Motor neuron (in vitro differentiated cells): ENCODE results near the gene PAX5. TPM values are rescaled to one million over a fixed set of nuclear protein-coding genes. Genes with fewer than 3 reads are reported as not detected.
A peak's percentile ranks its signal among the peaks of the same experiment; 100 is the strongest.

Experiments
- ATAC-seq, 8 experiments: fragments of 200-7000 bp; cut with Tn5 transposase; replicated peaks in 6 of 8; 2 replicates each; pipeline ENCODE4 v1.8.0; 2021; ENCODE audit warnings: mild to moderate bottlenecking in 8 of 8, moderate library complexity in 8 of 8
- H3K27ac ChIP-seq, 2 donors: fragments of 250-450 bp; sonication (Bioruptor Pico); 2 replicates each; pipeline ENCODE4 v1.9.0; 2021; ENCODE audit warnings: antibody characterized with exemption in 2 of 2, mild to moderate bottlenecking in 2 of 2, moderate library complexity in 1 of 2
- H3K4me1 ChIP-seq, 2 donors: fragments of 250-450 bp; sonication (Bioruptor Pico); replicated peaks in 1 of 2; 2 replicates each; pipeline ENCODE4 v1.6.1; 2021; ENCODE audit warnings: antibody characterized with exemption in 2 of 2, mild to moderate bottlenecking in 2 of 2, moderate library complexity in 1 of 2
- H3K4me3 ChIP-seq, 5 donors: fragments of 250-450 bp; sonication (Bioruptor Pico); 2 replicates each; pipeline ENCODE4 v1.9.0; 2021; ENCODE audit warnings: antibody characterized with exemption in 5 of 5, mild to moderate bottlenecking in 5 of 5, moderate library complexity in 4 of 5
- WGBS, 10 experiments: fragments of 450-650 bp; shearing (Covaris generic); methylation state at CpG; one replicate each; pipeline ENCODE4 v1.0.0; 2022; 5-methylcytosine and 5-hydroxymethylcytosine counted together
- in situ Hi-C, 9 experiments: fragments of 400-800 bp; cut with MboI; loops; one replicate each; pipeline ENCODE4 v1.15.0; 2021; ENCODE audit warnings: low sequenced_read_pairs in 9 of 9, low pct_unique_long_range_greater_than_20kb in 2 of 9; ENCODE audit not compliant: unreplicated experiment in 9 of 9
- total RNA-seq, 8 experiments: library from RNA; unstranded; fragments of 300-600 nt; gene quantifications; 2 replicates each; pipeline versions ENCODE4 v1.2.3 to v1.2.4, GENCODE V29; 2022

PAX5 gene
- total RNA-seq, 8 experiments from 2014 or later, result 0.09 to 1.5 (median 0.61) TPM

DNA sequence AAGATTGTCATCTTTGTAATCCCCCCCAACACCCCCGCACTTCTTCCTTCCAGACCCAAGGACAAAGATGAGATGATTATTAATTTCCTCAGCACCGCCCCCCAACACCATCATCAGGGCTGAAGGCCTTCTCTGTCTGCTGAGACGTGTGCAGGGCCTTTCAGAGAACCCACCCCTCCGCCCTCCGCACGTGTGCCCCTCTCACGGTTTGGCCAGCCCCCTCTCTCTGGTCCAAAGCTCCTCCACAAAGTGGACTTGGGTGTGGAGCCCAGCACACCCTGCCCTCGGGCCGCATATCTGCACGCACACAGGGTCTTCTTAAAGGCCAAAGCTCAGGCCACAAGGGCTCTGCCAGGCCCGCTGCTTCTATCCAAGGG lies 32.0 kb downstream of the PAX5 start:
- Histone ChIP-seq H3K4me3 (no peak overlapping the region), H3K4me1 (no peaks in the 10 kb centered on the region), H3K27ac (no peak overlapping the region)
- ATAC-seq, result no peak
- in situ Hi-C loops, result no loop called here
- 100% methylated on average over 1 of the region's 11 CpGs; no CpG with 5 or more reads in 9 of the 10 experiments for WGBS, 10 experiments

DNA sequence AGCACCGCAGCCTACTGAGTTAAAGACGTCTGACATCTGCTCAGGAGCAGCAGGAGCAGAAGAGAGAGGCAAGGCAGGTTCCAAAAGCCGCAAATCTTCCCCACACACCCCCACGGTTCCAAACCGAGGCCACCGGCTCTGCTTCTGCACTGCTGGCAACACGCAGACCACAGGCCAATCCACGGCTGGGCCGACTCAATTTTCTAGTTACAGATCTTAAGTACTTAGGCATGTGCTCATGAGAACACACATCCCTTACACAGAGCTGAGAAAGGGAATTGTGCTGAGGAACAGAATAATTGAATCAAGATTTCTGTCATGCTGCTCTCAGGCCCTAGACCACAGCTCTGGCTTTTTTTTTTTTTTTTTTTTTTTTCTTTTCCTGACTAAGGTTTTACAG lies 32.6 kb downstream of the PAX5 start:
- Histone ChIP-seq H3K27ac (no peak overlapping the region), H3K4me1 (no peaks in the 10 kb centered on the region), H3K4me3 (no peak overlapping the region)
- 0 to 92% (median 71%) methylated on average over 1 to 8 of the region's 9 CpGs; no CpG with 5 or more reads in 2 of the 10 experiments for WGBS, 10 experiments
- peak in 2 of 8 experiments; percentile 16 to 79 for ATAC-seq
- in situ Hi-C loops, result no loop called here

DNA sequence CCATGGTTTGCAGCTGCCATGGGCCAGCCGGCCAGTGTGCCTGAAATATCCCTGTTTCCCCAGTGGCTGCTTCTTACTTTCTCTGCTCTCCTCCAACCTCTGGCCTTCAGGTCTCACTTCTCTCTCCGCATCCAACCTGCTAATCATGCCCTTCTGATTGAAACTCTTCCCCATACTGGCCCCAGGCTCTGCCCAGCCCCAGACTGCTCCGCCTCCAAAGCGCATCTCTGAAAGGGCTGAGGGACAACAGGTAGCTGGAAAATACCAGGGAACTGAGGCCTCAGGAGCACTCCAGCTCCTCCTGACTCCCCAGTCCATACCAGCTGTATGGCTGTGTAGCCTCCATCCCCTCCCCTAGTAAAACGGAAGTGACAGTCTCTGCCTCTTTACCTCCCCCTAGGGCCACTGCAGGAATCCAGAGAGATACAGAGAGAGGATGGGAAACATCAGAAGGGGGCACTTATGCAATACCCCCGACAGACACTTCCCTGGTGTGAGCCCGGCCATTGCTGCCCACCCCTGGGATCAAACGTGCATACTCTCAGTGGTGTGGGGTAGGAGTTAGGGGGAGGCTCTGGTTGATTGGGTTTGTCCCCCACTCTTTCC lies 34.2 kb downstream of the PAX5 start:
- ATAC-seq, result no peak
- Histone ChIP-seq H3K4me1 (no peaks in the 10 kb centered on the region), H3K27ac (no peak overlapping the region), H3K4me3 (no peak overlapping the region)
- WGBS, 10 experiments, result 20 to 100% (median 61%) methylated on average over 1 to 3 of the region's 8 CpGs; no CpG with 5 or more reads in 2 of the 10 experiments
- in situ Hi-C loops, result loop anchor here in 2 of 9 experiments (10.0 to 25.0 kb wide), 2 partner anchors 363 to 405 kb away; no protein-coding TSS in a partner anchor

DNA sequence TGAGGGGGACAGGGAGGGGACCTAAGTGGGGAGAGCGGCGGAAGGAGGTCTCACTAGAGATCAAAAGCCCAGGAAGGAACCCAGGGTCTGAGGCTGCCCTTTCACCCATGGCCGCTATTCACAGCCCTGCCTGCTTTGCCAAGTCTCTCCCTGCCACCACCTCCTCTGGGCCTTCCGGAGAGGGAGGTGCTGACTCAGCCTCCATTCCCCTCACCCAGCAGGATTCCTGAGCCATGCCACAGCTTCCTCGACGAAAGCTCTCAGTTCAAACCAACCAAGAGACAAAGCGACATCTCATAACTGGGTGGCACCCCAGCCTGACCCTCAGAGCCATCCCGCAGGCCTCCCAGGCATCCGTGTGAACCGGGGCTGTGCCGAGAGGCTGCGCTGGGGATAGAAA lies 36.7 kb downstream of the PAX5 start:
- 20 to 75% (median 61%) methylated on average over 2 to 6 of the region's 12 CpGs; no CpG with 5 or more reads in 6 of the 10 experiments for WGBS, 10 experiments
- ATAC-seq, result no peak
- Histone ChIP-seq H3K27ac (no peak overlapping the region), H3K4me1 (no peaks in the 10 kb centered on the region), H3K4me3 (no peak overlapping the region)
- in situ Hi-C loops, result loop anchor here in 2 of 9 experiments (10.0 to 25.0 kb wide), 2 partner anchors 360 to 407 kb away; no protein-coding TSS in a partner anchor

DNA sequence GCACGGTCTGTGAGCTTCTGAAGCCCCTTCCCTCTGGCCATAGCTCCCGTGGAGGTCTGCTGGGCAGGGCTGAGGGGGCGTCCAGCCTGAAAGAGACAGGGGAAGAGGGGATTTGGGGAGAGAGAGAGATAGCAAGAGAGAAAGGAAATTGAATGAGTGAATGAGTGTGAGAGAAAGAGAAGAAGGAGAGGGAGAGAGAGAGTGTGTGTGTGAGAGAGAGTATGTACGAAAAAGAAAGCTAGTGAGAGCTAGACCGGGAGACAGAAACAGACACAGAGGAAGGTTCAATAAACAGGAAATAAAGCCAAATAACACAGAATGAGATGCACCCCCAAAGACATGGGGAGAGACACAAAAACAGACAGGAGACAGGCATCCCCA lies 37.4 kb downstream of the PAX5 start:
- no peak overlapping the region for H3K27ac ChIP-seq
- WGBS, 10 experiments, result 38 to 100% (median 57%) methylated on average over 1 to 5 of the region's 5 CpGs; no CpG with 5 or more reads in 2 of the 10 experiments
- no peak overlapping the region for H3K4me3 ChIP-seq
- in situ Hi-C loops, result loop anchor here in 2 of 9 experiments (10.0 to 25.0 kb wide), 2 partner anchors 359 to 408 kb away; no protein-coding TSS in a partner anchor
- ATAC-seq, result no peak
- no peaks in the 10 kb centered on the region for H3K4me1 ChIP-seq

DNA sequence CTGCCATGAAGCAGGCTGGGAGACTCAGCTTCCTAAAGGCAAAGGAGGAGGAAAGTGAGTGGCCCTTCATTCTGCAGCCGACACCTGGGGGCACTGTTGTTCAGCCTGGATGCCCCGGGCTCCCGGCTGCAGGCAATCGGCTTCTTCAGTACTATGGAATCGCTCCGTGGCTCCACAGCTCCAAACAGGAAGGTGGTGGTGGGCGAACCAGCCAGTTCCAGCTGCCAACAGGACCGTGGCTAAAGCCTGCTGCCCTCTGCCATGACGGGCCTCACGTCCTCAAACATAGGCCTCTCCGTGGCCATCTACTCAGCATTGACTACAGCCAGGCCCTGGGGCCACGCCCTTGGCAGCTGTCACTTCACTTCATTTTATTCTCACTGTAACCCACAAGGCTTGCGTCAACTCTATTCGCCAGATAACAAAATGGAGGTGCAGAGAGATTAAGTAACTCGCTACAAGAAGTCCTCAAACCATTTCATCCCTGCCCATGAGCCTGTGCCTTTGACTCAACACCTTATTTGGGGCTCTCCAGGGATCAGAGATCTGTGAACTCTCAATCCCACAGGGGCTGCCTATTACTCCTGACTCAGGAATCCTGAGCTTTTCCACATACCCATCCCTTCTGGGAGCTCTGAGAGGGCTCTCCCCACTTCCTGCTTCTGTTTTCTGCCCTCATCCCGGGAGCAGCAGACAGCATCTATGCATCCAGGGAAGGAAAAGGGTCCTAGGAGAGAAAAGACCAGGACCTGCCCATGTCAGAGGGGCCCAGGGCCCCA lies 38.0 kb downstream of the PAX5 start:
- Histone ChIP-seq H3K4me1 (no peaks in the 10 kb centered on the region), H3K4me3 (no peak overlapping the region), H3K27ac (no peak overlapping the region)
- WGBS, 10 experiments, result 12 to 100% (median 71%) methylated on average over 1 to 8 of the region's 16 CpGs; no CpG with 5 or more reads in 3 of the 10 experiments
- ATAC-seq, result peak; percentile 59 to 93 (median 85)
- in situ Hi-C loops, result loop anchor here in 2 of 9 experiments (10.0 to 25.0 kb wide), 2 partner anchors 359 to 409 kb away; no protein-coding TSS in a partner anchor

DNA sequence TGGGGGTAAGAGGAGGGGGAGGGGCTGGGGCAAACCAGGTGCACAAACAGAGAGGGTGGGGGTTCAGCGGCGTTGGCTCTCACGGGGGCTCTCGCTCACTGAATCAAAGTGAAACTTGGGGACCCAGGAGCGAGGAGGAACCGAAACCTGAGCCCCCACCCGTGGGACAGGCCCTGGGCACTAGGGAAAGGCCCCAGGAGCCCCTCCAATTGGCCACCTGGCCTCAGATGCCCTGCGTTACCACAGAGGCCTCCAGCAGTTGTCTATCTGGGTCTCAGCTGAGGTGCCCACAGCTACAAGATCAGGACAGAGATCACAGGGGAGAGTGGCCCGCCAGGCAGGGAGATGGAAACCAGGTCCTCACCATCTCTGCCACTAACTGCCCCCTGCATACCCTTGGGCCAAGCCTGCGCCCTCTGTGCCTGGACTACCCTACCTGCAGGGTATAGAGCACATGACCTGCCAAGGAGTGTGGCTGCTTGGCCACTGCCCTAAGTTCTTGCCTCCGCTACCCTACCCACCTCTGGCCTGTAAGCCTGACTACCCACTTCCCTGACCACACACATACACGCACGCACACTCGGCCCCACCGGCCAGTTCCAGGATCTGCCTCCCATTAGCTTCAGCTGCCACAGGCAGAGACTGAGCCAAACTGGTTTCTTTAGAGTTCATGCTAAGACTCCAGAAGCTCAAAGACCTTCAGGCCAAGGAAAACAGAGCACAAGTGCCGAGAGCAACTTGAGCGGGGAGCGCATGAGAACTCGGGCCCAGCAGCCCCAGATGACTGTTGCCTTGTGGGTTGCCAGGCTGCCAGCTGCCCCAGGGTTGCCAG lies 39.9 kb downstream of the PAX5 start:
- in situ Hi-C loops, result loop anchor here in 2 of 9 experiments (5.0 to 25.0 kb wide), 3 partner anchors 122 to 411 kb away; no protein-coding TSS in a partner anchor

DNA sequence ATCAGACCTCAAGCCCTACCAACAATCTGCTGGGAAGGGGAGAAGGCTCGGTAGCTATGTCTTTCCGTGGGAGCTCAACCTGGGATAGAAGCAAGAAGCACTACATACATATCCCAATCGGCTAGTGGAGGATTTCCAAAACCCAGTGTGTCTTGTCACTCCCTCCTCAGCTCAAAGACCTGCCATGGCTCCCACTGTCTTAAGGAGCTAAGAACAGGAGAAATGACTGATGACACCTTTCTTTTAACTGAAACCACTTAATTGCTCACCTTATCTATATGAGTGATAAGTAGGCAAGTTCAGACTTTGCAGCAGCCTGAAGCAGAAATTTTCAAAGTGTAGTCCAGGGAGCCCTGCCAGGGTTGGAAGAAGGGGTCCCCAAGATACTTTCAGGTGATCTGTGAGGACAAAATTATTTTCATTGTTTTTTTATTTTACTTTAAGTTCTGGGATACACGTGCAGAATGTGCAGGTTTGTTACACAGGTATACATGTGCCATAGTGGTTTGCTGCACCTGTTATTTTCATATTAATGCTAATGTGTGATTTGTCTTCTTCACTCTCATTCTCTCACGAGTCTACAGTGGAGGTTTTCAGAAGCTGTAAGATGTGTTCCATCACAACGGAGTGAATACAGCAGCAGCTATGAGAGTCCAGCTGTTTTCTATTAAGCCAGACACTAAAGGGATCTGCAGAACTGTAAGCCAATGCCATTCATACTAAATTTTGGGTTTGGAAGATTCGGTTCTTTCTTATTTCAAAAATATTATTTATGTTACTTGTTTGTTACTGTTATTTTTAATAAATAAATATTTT lies 41.4 kb downstream of the PAX5 start:
- in situ Hi-C loops, result loop anchor here in 2 of 9 experiments (5.0 to 25.0 kb wide), 3 partner anchors 120 to 412 kb away; no protein-coding TSS in a partner anchor
- no peak for ATAC-seq
- no peak overlapping the region for H3K27ac ChIP-seq
- no peak overlapping the region for H3K4me3 ChIP-seq
- WGBS, 10 experiments, result 0 to 83% (median 36%) methylated on average over 1 to 6 of the region's 7 CpGs
- no peaks in the 10 kb centered on the region for H3K4me1 ChIP-seq

More for the DNA sequence above, 39.9 kb downstream of the PAX5 start:
- WGBS, 10 experiments, result 63 to 87% (median 73%) methylated on average over 4 to 11 of the region's 19 CpGs; no CpG with 5 or more reads in 5 of the 10 experiments
- H3K27ac ChIP-seq, result no peak overlapping the region
- ATAC-seq, result no peak
- H3K4me1 ChIP-seq, result no peaks in the 10 kb centered on the region
- no peak overlapping the region for H3K4me3 ChIP-seq

DNA sequence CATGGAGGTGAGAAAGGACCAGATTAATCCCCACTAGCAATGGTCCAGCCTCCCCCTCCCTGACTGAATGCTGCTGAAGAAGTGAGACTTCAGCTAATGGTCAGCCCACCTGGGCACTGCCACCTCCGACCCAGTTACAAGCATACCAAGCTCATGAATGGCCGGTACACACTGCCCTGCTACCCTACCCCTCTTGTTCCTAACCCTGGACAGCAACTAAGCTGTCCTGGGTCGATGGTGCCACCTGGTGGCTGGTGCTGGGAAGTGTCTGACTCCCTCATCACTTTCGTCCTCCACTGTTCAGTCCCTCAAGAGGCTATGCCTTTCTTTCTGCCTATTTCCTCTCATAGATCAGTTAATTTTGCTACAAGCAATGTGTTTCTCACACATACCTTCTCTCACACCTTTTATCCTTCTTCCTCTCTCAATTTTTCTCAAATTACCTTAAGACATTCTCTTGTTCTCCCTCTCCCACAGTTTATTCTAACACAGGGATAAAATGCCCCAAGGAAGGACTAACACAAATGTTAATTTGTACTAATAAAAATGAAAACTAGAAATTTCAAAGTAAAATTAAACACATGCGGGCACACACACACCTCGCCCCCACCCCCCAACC lies 42.4 kb downstream of the PAX5 start:
- whole genome bisulfite sequencing, 10 experiments, result 0 to 20% (median 6%) methylated on average over 2 to 4 of the region's 6 CpGs; no CpG with 5 or more reads in 1 of the 10 experiments
- peak in 5 of 8 experiments; percentile 28 to 62 (median 46) for ATAC-seq
- H3K27ac ChIP-seq, result no peak overlapping the region
- in situ Hi-C loops, result loop anchor here in 2 of 9 experiments (5.0 to 25.0 kb wide), 3 partner anchors 119 to 413 kb away; no protein-coding TSS in a partner anchor
- no peaks in the 10 kb centered on the region for H3K4me1 ChIP-seq
- H3K4me3 ChIP-seq, result no peak overlapping the region

DNA sequence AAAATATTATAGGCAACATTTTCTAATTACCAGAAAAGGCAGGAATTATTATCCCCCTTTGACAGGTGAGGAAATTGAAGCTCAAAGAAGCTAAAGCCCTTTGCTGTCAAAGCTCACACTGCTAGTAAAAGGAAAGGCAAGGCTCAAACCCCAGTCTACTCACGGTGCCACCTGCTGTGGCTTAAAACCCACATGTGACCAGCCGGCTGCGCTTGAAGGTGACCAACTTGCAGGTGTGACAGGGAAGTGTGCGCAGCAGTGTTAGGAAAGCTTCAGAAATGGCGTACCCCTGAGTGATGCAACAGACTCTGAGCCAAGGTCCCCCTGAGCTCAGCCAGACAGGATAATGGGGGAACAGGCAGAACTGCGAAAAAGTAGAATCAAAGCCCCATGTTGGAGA lies 45.2 kb downstream of the PAX5 start:
- in situ Hi-C loops, result loop anchor here in 1 of 9 experiments (25.0 kb wide), 1 partner anchor 352 kb away; no protein-coding TSS in a partner anchor
- no peak overlapping the region for H3K27ac ChIP-seq

DNA sequence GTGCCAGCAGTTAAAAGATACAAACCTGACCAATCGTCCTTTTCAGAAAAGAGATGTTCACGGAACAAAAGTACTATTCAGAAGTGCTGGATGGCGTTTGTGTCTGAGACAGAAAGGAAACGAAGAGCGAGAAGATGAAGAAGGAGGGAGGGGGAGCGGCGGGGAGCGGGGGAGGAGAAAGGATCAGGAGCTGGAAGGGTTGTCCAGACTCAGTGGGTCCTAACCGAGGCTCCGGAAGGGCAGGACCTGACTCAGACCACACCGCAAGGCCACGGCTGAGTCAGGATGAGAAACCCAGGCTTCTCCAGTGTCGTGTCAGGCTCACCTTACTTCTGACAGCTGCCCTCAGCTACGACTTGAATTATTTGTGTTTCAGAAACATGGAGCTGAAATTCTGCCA lies 46.2 kb downstream of the PAX5 start:
- H3K4me3 ChIP-seq, result no peak overlapping the region
- no peak for ATAC-seq
- no peaks in the 10 kb centered on the region for H3K4me1 ChIP-seq
- no peak overlapping the region for H3K27ac ChIP-seq
- WGBS, 10 experiments, result 0 to 21% (median 15%) methylated on average over 1 to 8 of the region's 14 CpGs; no CpG with 5 or more reads in 4 of the 10 experiments
- in situ Hi-C loops, result loop anchor here in 1 of 9 experiments (25.0 kb wide), 1 partner anchor 351 kb away; no protein-coding TSS in a partner anchor

More for the DNA sequence above, 45.2 kb downstream of the PAX5 start:
- no peak overlapping the region for H3K4me3 ChIP-seq
- WGBS, 10 experiments, result 10 to 100% (median 21%) methylated on average over 1 to 4 of the region's 6 CpGs; no CpG with 5 or more reads in 2 of the 10 experiments
- no peaks in the 10 kb centered on the region for H3K4me1 ChIP-seq
- ATAC-seq, result no peak
